ENCODE measurements around the gene RXRB. TPM values are rescaled to one million over a fixed set of nuclear protein-coding genes. Genes with fewer than 3 reads are reported as not detected.

Gene RXRB
- total RNA-seq, 1 experiment from 2014 or later, result 49.9 TPM

DNA sequence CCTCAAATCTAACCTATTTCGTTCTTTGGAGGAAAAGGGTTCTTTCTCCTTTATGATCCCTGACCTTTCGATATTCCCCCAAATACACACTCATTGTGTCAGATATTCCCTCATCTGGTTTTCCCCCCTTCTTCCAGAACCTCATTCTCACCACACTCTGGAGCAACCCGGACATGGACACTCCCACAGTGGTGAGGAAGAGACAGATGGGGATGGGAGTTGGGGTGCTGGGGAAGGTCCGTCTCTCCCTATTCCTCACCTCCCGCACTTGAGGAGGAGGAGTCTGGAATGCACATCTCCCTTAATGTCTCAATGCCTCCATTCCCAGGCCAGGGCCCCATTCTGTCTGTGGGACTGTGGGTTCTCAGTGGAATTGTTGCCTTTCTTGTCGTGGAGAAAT is 1.5 kb upstream of the RXRB start:
- no TSS peak for BruUV-seq (replicated peaks)
- H3K4me1 ChIP-seq (ENCODE audit: control insufficient read depth in 1 of 2, insufficient read depth in 2 of 2, low read length in 2 of 2), result peaks cover 50 to 74% of the 10 kb centered on the region in 2 experiments
- peak overlapping the region; percentile 80 for H3K9ac ChIP-seq (ENCODE audit: low read length)
- POLR2A ChIA-PET, result no interaction called here
- RAD21 ChIA-PET (ENCODE audit: low non-redundant PET in 1 of 2, low total read pairs in 2 of 2, uncharacterized antibody in 2 of 2, unreplicated experiment in 2 of 2), result no interaction called here
- no peaks in the 10 kb centered on the region for H3K9me3 ChIP-seq (ENCODE audit: control insufficient read depth in 1 of 2, insufficient read depth in 1 of 2, low read depth in 1 of 2, low read length in 2 of 2)
- peaks cover 64% of the 10 kb centered on the region for H3K79me2 ChIP-seq (ENCODE audit: insufficient read depth, low read length)
- H2AFZ ChIP-seq (ENCODE audit: low read depth, low read length, poor library complexity, severe bottlenecking), result no peak overlapping the region
- CTCF ChIA-PET, result no interaction called here
- no peak for ATAC-seq
- peak overlapping the region; percentile 63 to 69 for H3K4me3 ChIP-seq (replicated peaks in 1 of 2; ENCODE audit: low read depth in 1 of 2, low read length in 2 of 2)
- H3K9me2 ChIP-seq (ENCODE audit: insufficient read depth), result no peaks in the 10 kb centered on the region
- no peaks in the 10 kb centered on the region for H3K27me3 ChIP-seq (ENCODE audit: insufficient read depth, low read length)
- no peaks in the 10 kb centered on the region for H4K20me1 ChIP-seq (ENCODE audit: insufficient read depth)
- H3K4me2 ChIP-seq (ENCODE audit: low read length), result peak overlapping the region; percentile 96
- peaks cover 14 to 30% of the 10 kb centered on the region in 2 experiments; a peak in 3 of 4 replicates for H3K36me3 ChIP-seq (ENCODE audit: control insufficient read depth in 1 of 2, insufficient read depth in 2 of 2, low read length in 2 of 2)
- intact Hi-C loops (cut with micrococcal nuclease), result loop anchor here (10.0 kb wide), 1 partner anchor 213 kb away; the partner anchor contains the start of genes CUTA and PHF1
- TF ChIP-seq FOSL1 (IDR thresholded peaks at IDR 0.05; ENCODE audit: low read depth) (no peak), POLR2AphosphoS5 (IDR thresholded peaks at IDR 0.05; ENCODE audit: low read depth, low read length) (no peak), SIN3A (IDR thresholded peaks at IDR 0.05; ENCODE audit: low read depth) (no peak), JUND (IDR thresholded peaks at IDR 0.05) (no peak), SP1 (IDR thresholded peaks at IDR 0.05; ENCODE audit: low read depth) (no peak), RAD21 (IDR thresholded peaks at IDR 0.05; ENCODE audit: low read depth) (no peak), SRF (IDR thresholded peaks at IDR 0.05; ENCODE audit: low read depth) (no peak), REST (IDR thresholded peaks at IDR 0.05; ENCODE audit: low read depth) (no peak), ELF1 (IDR thresholded peaks at IDR 0.05; ENCODE audit: borderline replicate concordance, low read depth) (no peak), ZNF274 (IDR thresholded peaks at IDR 0.05; ENCODE audit: low read depth, low read length) (no peak), CEBPB (IDR thresholded peaks at IDR 0.05; ENCODE audit: low read depth) (no peak), YY1 (IDR thresholded peaks at IDR 0.05; ENCODE audit: extremely low read depth, insufficient replicate concordance, low read depth, low read length) (no peak), EGR1 (IDR thresholded peaks at IDR 0.05; ENCODE audit: low read depth) (no peak), CBX3 (IDR thresholded peaks at IDR 0.05; ENCODE audit: low read depth) (no peak), ZFX (IDR thresholded peaks at IDR 0.05) (no peak), TCF7L2 (IDR thresholded peaks at IDR 0.05; ENCODE audit: borderline replicate concordance, extremely low read depth, insufficient read depth, insufficient read length) (no peak), ZBTB33 (IDR thresholded peaks at IDR 0.05; ENCODE audit: extremely low read depth, insufficient replicate concordance, low read length) (no peak)
- TF ChIP-seq, protein P1, sequence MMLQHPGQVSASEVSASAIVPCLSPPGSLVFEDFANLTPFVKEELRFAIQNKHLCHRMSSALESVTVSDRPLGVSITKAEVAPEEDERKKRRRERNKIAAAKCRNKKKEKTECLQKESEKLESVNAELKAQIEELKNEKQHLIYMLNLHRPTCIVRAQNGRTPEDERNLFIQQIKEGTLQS (IDR thresholded peaks at IDR 0.05), result no peak
- DNase-seq (ENCODE audit: low read depth, low spot score), result no peak
- H3K27ac ChIP-seq (ENCODE audit: low read depth, low read length), result peak overlapping the region; percentile 94

Data from HCT116 (cell line).